CD4-positive, alpha-beta memory T cell (primary cell): ENCODE data around the gene SQSTM1. TPM values are rescaled to one million over a fixed set of nuclear protein-coding genes. Genes with fewer than 3 reads are reported as not detected.

Source experiments
- CTCF ChIA-PET: fragments of 350-600 bp; sonication (Branson Sonifier 250); formaldehyde crosslinking; loops from one replicate; lab custom pipeline; 2021; ENCODE audit warnings: inconsistent platforms; ENCODE audit not compliant: partially characterized antibody; lab: Charles Lee
- POLR2A ChIA-PET: fragments of 350-600 bp; sonication (Branson Sonifier 250); formaldehyde crosslinking; loops from one replicate; lab custom pipeline; 2021; ENCODE audit not compliant: partially characterized antibody; lab: Charles Lee
- DNase-seq, 5 donors: peaks; one replicate each; pipeline versions ENCODE4 v3.0.0 to v3.0.0-alpha.2; 2020 to 2022; ENCODE audit warnings: mixed read lengths in 1 of 5
- H3K27ac ChIP-seq: one replicate; pipeline ENCODE4 v1.7.0; 2013; ENCODE audit warnings: low read depth, low read length
- H3K27me3 ChIP-seq: 2 replicates; pipeline ENCODE4 v1.7.0; 2013; ENCODE audit warnings: mild to moderate bottlenecking, low read length, moderate library complexity; ENCODE audit not compliant: insufficient read depth
- H3K36me3 ChIP-seq: 2 replicates; pipeline ENCODE4 v1.7.0; 2013; ENCODE audit warnings: mild to moderate bottlenecking, low read length, moderate library complexity; ENCODE audit not compliant: insufficient read depth
- H3K4me1 ChIP-seq: 2 replicates; pipeline ENCODE4 v1.7.0; 2013; ENCODE audit warnings: mild to moderate bottlenecking, low read length, moderate library complexity; ENCODE audit not compliant: insufficient read depth
- H3K4me3 ChIP-seq, 2 donors: one replicate each; pipeline ENCODE4 v1.7.0; 2013; ENCODE audit warnings: low read length in 2 of 2, mild to moderate bottlenecking in 1 of 2
- H3K9me3 ChIP-seq, 2 donors: one replicate each; pipeline ENCODE4 v1.7.0; 2013; ENCODE audit warnings: low read length in 2 of 2, control low read depth in 1 of 2; ENCODE audit not compliant: control insufficient read depth in 1 of 2
- H3K27ac Mint-ChIP-seq, 7 donors: one replicate each; pipeline ENCODE4 v1.8.0; 2020 to 2021; ENCODE audit warnings: mixed read lengths in 7 of 7, mild to moderate bottlenecking in 6 of 7, inconsistent platforms in 3 of 7, moderate library complexity in 3 of 7
- H3K27me3 Mint-ChIP-seq, 2 donors: one replicate each; pipeline ENCODE4 v1.8.0; 2020 to 2021; ENCODE audit warnings: mixed read lengths in 2 of 2
- H3K36me3 Mint-ChIP-seq, 2 donors: one replicate each; pipeline ENCODE4 v1.8.0; 2020 to 2021; ENCODE audit warnings: mixed read lengths in 2 of 2, inconsistent platforms in 1 of 2, mild to moderate bottlenecking in 1 of 2
- H3K4me1 Mint-ChIP-seq, 4 donors: one replicate each; pipeline ENCODE4 v1.8.0; 2020 to 2021; ENCODE audit warnings: mixed read lengths in 4 of 4, mild to moderate bottlenecking in 1 of 4
- H3K4me3 Mint-ChIP-seq, 8 donors: one replicate each; pipeline ENCODE4 v1.8.0; 2020 to 2021; ENCODE audit warnings: mixed read lengths in 8 of 8, mild to moderate bottlenecking in 7 of 8, moderate library complexity in 6 of 8, inconsistent platforms in 3 of 8
- H3K9me3 Mint-ChIP-seq, 8 donors: one replicate each; pipeline ENCODE4 v1.8.0; 2020 to 2021; ENCODE audit warnings: mixed read lengths in 8 of 8, mild to moderate bottlenecking in 5 of 8, inconsistent platforms in 3 of 8, moderate library complexity in 1 of 8
- intact Hi-C: fragments of 100-400 bp; cut with micrococcal nuclease; formaldehyde crosslinking; loops from one replicate; pipeline ENCODE4 v1.15.1; 2023
- polyA plus RNA-seq, 2 donors: library from polyadenylated mRNA; unstranded; fragments of 300-500 nt; fragmentation: Illumina TruSeq; gene quantifications; one replicate each; pipeline ENCODE4 v1.2.3, GENCODE V29; 2021
- total RNA-seq, 2 experiments: library from RNA; stranded (reverse); gene quantifications; one replicate each; pipeline ENCODE4 v1.2.3, GENCODE V29; 2021

The SQSTM1 gene
- total and polyA plus RNA-seq, 4 experiments from 2014 or later: 188 to 303 (median 256) TPM

DNA sequence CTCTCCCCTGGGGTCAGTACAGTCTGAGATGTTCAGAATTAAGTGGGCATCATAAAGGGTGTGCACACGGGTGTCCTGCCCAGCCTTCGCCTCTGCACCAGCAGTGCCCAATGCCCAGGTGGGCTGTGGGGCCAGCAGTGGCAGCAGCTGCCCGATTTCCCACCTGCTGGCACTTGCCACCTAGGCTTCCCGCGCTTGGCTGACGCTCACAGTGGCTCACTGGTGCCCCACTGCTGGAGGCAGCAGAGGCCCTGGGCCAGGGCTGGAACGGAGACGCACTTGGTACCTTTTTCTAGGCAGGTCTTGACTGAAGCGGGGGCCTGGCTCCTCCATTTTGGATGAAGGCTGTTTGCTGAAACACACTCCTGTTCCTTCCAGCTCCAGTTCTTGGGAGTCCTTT, 20.9 kb downstream of the SQSTM1 start:
- no peaks in the 10 kb centered on the region for H3K9me3 ChIP-seq
- Mint-ChIP-seq H3K36me3 (peaks cover 43 to 66% of the 10 kb centered on the region in 2 donors), H3K4me3 (no peak overlapping the region), H3K27me3 (no peaks in the 10 kb centered on the region), H3K4me1 (peaks cover 7 to 12% (median 8%) of the 10 kb centered on the region in 4 donors), H3K27ac (peak overlapping the region in 3 of 7 donors; percentile 41 to 66 (median 58)), H3K9me3 (peaks cover 0 to 7% (median 2%) of the 10 kb centered on the region in 8 donors)
- no peak for DNase-seq
- H3K27me3 ChIP-seq: no peaks in the 10 kb centered on the region
- no peak overlapping the region for H3K4me3 ChIP-seq
- intact Hi-C loops: no loop called here
- H3K27ac ChIP-seq: no peak overlapping the region
- peaks cover 32% of the 10 kb centered on the region for H3K36me3 ChIP-seq
- H3K4me1 ChIP-seq: peaks cover 12% of the 10 kb centered on the region
- ChIA-PET POLR2A (no interaction called here), CTCF (interaction anchor here (0.5 kb wide), 1 partner anchor 98 kb away, joined by 3 read pairs; no protein-coding TSS in a partner anchor)

DNA sequence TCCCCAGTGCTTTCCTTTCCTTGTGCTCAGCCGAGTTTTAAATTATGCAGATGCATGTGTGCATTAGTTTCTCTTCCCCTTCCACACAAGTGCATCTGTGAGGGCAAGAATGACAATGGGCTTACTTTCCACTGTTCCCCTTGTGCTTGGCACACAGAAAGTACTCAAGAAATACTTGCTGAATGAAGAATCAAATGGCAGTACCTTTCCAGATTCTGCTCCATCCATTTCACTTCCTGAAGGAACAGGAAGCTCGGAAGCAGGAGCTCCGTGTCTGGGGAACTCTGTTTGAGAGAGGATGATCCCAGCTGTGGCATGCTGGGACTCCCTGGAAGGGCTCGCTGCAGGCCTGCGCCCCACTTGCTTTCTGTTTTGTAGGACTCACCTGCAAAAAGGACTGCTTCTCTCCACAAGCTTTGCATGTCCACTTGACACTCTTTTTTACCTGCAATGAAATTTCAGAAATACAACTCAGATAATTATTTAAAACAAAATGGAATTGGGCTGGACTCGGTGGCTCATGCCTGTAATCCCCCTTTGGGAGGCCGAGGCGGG, 32.4 kb downstream of the SQSTM1 start:
- ChIA-PET CTCF (interaction anchor here (1.2 kb wide), 1 partner anchor 16 kb away, joined by 3 read pairs; no protein-coding TSS in a partner anchor), POLR2A (no interaction called here)
- peaks cover 41% of the 10 kb centered on the region for H3K36me3 ChIP-seq
- H3K4me1 ChIP-seq: peaks cover 6% of the 10 kb centered on the region
- H3K9me3 ChIP-seq: no peaks in the 10 kb centered on the region
- no peaks in the 10 kb centered on the region for H3K9me3 Mint-ChIP-seq
- peaks cover 8 to 26% (median 11%) of the 10 kb centered on the region in 4 donors for H3K4me1 Mint-ChIP-seq
- H3K27me3 ChIP-seq: no peaks in the 10 kb centered on the region
- H3K27ac ChIP-seq: no peak overlapping the region
- DNase-seq: no peak
- no peak overlapping the region for H3K4me3 ChIP-seq
- intact Hi-C loops: no loop called here
- peaks cover 18 to 24% of the 10 kb centered on the region in 2 donors for H3K36me3 Mint-ChIP-seq
- H3K27me3 Mint-ChIP-seq: no peaks in the 10 kb centered on the region
- H3K4me3 Mint-ChIP-seq: no peak overlapping the region
- H3K27ac Mint-ChIP-seq: peak overlapping the region in 1 of 7 donors; percentile 51

DNA sequence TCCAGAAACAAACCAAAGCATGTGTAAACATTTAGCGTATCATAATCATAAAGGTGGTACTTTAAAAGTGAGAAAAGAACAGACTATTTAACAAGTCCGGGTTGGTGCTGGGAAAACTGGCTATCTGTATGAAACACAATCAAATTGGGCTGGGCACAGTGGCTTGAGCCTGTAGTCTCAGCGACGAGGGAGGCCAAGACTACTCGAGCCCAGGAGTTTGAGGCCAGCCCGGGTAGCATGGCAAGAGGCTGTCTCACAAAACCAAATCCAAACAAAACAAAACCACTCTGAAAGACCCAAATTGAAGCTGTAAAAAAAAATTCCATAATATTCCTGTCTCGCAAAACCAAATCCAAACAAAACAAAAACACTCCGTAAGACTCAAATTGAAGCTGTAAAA, 33.7 kb downstream of the SQSTM1 start:
- ChIA-PET CTCF (interaction anchor here (0.5 kb wide), 1 partner anchor 151 kb away, joined by 3 read pairs; no protein-coding TSS in a partner anchor), POLR2A (no interaction called here)
- intact Hi-C loops: no loop called here
- Mint-ChIP-seq H3K4me1 (peaks cover 8 to 34% (median 15%) of the 10 kb centered on the region in 4 donors), H3K9me3 (no peaks in the 10 kb centered on the region), H3K36me3 (peaks cover 23 to 25% of the 10 kb centered on the region in 2 donors), H3K4me3 (no peak overlapping the region), H3K27ac (peak overlapping the region in 1 of 7 donors; percentile 72), H3K27me3 (no peaks in the 10 kb centered on the region)
- no peak for DNase-seq
- Histone ChIP-seq H3K4me3 (no peak overlapping the region), H3K9me3 (no peaks in the 10 kb centered on the region), H3K27me3 (no peaks in the 10 kb centered on the region), H3K36me3 (peaks cover 31% of the 10 kb centered on the region), H3K27ac (no peak overlapping the region), H3K4me1 (peaks cover 10% of the 10 kb centered on the region)

GRCh38 chr5:179858241-179858585, 37.5 kb downstream of the SQSTM1 start:
- POLR2A ChIA-PET: interaction anchor here (0.6 to 3.1 kb wide), 15 partner anchors 18 to 435 kb away, joined by 3 to 24 read pairs (median 4); partner anchors contain the start of genes LTC4S, MAML1, MGAT4B and SQSTM1
- Mint-ChIP-seq H3K27ac (peak overlapping the region; percentile 87 to 94 (median 92)), H3K27me3 (no peaks in the 10 kb centered on the region), H3K9me3 (no peaks in the 10 kb centered on the region), H3K4me1 (peaks cover 7 to 30% (median 12%) of the 10 kb centered on the region in 4 donors), H3K36me3 (peaks cover 4 to 16% of the 10 kb centered on the region in 2 donors), H3K4me3 (peak overlapping the region; percentile 94 to 98 (median 97))
- H3K9me3 ChIP-seq: no peaks in the 10 kb centered on the region
- peak overlapping the region; percentile 66 for H3K27ac ChIP-seq
- no peaks in the 10 kb centered on the region for H3K36me3 ChIP-seq
- H3K4me1 ChIP-seq: peaks cover 12% of the 10 kb centered on the region
- peak in 2 of 5 donors; percentile 48 to 61 for DNase-seq
- intact Hi-C loops: loop anchor here (1.0 to 5.0 kb wide), 7 partner anchors 22 to 234 kb away; partner anchors contain the start of genes RNF130 and SQSTM1
- no peaks in the 10 kb centered on the region for H3K27me3 ChIP-seq
- CTCF ChIA-PET: interaction anchor here (2.0 to 3.0 kb wide), 2 partner anchors 10 to 56 kb away, joined by 4 to 11 read pairs; no protein-coding TSS in a partner anchor
- peak overlapping the region; percentile 95 to 96 for H3K4me3 ChIP-seq

DNA sequence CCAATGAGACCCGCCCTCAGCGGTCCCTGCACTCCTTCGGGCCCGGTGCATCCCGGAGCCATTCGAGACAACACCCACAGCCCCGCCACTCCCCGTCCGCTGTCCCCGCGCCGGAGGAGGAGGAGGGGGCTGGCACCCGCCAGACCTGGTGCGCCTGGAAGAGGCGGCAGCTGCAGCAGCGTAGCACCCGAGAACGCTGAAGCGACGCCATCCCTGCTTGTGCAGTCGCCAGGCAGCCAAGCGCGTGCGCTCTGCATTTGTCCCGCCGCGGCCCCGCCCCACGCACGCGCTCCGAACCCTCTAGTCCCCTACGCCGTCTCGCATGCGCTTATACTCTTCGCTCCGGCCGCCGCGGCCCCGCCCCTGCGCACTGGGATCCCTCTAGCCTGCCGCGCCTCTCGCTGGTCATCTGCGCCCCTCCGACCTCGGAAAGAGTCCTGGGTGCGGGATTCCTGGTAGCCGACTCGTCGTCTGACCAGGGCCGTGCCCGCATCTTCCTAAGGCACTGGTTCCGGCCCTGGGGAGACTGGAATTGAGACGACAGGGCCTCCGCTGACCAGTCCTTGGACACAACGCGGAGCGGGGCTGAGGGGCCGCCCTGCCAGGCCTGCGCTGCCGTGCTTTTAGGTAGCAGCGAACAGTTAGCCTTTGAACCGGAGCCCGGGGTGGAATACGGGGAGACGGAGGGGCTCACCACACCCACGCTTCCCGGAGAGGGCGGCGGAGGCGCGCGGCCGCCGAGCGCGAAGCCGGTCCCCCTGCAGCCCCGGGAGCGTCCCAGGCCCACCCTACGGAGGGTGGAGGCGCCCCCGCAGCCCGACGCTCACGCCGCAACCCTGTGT, 38.1 kb downstream of the SQSTM1 start, which contains the start of gene MRNIP:
Gene MRNIP, minus strand, starts transcription at position 232 of the 842 bp plus-strand sequence. Its CDS starts 21 bp downstream, at position 211.
- no peaks in the 10 kb centered on the region for H3K9me3 Mint-ChIP-seq
- peaks cover 4 to 16% of the 10 kb centered on the region in 2 donors for H3K36me3 Mint-ChIP-seq
- intact Hi-C loops: loop anchor here (1.0 to 5.0 kb wide), 7 partner anchors 23 to 233 kb away; partner anchors contain the start of genes RNF130 and SQSTM1
- no peaks in the 10 kb centered on the region for H3K9me3 ChIP-seq
- peak within 1 kb of the TSS; percentile 66 for H3K27ac ChIP-seq
- H3K4me3 ChIP-seq: peak within 1 kb of the TSS; percentile 95 to 96
- peak within 1 kb of the TSS; percentile 87 to 94 (median 92) for H3K27ac Mint-ChIP-seq
- peak; percentile 83 to 90 (median 86) for DNase-seq
- H3K4me1 Mint-ChIP-seq: peaks cover 7 to 30% (median 12%) of the 10 kb centered on the region in 4 donors
- ChIA-PET POLR2A (interaction anchor here (0.6 to 3.1 kb wide), 15 partner anchors 19 to 434 kb away, joined by 3 to 24 read pairs (median 4); partner anchors contain the start of genes LTC4S, MAML1, MGAT4B and SQSTM1), CTCF (interaction anchor here (2.0 to 3.0 kb wide), 2 partner anchors 9 to 57 kb away, joined by 4 to 11 read pairs; no protein-coding TSS in a partner anchor)
- no peaks in the 10 kb centered on the region for H3K27me3 ChIP-seq
- H3K4me1 ChIP-seq: peaks cover 12% of the 10 kb centered on the region
- no peaks in the 10 kb centered on the region for H3K36me3 ChIP-seq
- H3K4me3 Mint-ChIP-seq: peak within 1 kb of the TSS; percentile 94 to 98 (median 97)
- H3K27me3 Mint-ChIP-seq: no peaks in the 10 kb centered on the region

GRCh38 chr5:179860301-179860700, 39.6 kb downstream of the SQSTM1 start:
- Histone ChIP-seq H3K27me3 (no peaks in the 10 kb centered on the region), H3K27ac (no peak overlapping the region), H3K4me3 (no peak overlapping the region), H3K4me1 (peaks cover 12% of the 10 kb centered on the region), H3K36me3 (peaks cover 5% of the 10 kb centered on the region), H3K9me3 (no peaks in the 10 kb centered on the region)
- peak overlapping the region in 7 of 8 donors; percentile 39 to 98 (median 79) for H3K4me3 Mint-ChIP-seq
- ChIA-PET CTCF (interaction anchor here (1.1 kb wide), 1 partner anchor 48 kb away, joined by 3 read pairs; the partner anchor contains the start of gene TBC1D9B), POLR2A (interaction anchor here (1.6 kb wide), 1 partner anchor 40 kb away, joined by 5 read pairs; the partner anchor contains the start of gene SQSTM1)
- no peak for DNase-seq
- intact Hi-C loops: no loop called here
- no peaks in the 10 kb centered on the region for H3K27me3 Mint-ChIP-seq
- no peaks in the 10 kb centered on the region for H3K9me3 Mint-ChIP-seq
- peak overlapping the region in 3 of 7 donors; percentile 38 to 89 (median 67) for H3K27ac Mint-ChIP-seq
- peaks cover 4 to 20% of the 10 kb centered on the region in 2 donors for H3K36me3 Mint-ChIP-seq
- H3K4me1 Mint-ChIP-seq: peaks cover 7 to 27% (median 12%) of the 10 kb centered on the region in 4 donors
